ENCODE measurements around the gene MARVELD1.
"Not testable (repeated sequence)": the region's sequence is repeated elsewhere in the genome, so short reads cannot be mapped to it uniquely, and the experiment has no call there.

The MARVELD1 gene

DNA sequence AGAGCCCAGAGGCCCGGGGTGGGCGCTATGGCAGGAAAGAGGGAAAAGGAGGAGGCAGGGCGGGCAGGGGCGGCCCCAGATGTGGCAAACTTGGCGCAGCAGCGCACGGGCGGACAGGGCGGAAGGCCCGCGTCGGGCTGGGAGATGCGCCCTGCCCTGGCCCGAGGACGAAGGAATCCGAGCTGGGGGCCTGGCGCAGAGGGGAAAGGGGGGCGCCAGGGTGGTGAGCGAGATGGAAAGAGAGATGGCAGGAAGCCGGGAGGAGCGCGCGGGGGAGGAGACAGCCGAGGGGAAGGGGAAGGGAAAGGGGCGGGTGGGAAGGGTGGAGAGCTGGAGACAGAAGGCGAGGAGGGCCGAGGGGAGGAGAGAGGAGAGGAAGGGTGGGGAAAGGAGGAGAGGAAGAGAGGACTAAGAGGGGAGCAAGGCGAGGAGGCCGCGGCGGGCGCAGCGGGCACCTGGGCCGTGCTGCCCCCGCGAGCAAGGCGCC lies at the start of gene MARVELD1:
Gene MARVELD1 (plus strand): TSS at position 392 of the 487 bp plus-strand sequence. CDS start 147 bp downstream, outside the sequence.
- DNase-seq (ENCODE audit: low read depth): no peak

GRCh38 chr10:97664282-97664850 lies 49.2 kb upstream of the MARVELD1 start:
- DNase-seq (ENCODE audit: low read depth): no peak

DNA sequence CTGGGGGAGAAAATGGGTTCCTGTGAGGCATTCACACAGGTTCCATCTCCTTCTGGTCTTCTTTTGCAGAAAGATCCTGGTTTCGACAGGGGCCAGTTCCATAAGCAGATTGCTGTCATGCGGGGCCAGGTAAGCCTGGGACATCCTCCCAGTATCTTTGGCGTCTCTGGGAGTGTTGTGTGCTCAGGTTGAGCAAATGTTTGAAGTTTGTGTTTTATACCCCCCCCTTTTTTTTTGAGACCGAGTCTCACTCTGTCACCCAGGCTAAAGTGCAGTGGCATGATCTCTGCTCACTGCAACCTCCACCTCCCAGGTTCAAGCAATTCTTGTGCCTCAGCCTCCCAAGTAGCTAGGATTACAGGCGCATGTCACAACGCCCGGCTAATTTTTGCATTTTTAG lies 46.5 kb upstream of the MARVELD1 start:
- DNase-seq (ENCODE audit: low read depth): no peak

GRCh38 chr10:97667463-97667862 lies 46.1 kb upstream of the MARVELD1 start:
- no peak for DNase-seq (ENCODE audit: low read depth)

DNA sequence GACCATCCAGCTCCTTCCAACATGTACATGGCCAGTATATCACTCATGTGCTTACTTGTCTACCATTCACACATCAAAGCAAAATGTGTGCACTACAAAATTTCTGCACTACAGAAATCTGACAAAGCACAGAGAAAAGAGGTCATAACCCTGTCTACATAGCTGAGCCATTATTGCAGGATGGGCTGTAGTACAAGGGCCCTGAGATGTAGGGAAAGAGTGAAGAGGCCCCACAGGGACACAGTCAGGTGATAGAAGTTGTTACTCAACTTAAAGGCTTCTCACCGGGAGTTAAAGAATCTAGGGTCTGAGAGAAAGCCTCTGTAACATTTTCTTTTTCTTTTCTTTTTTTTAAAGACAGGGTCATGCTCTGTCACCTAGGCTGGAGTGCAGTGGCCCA lies 44.0 kb upstream of the MARVELD1 start:
- DNase-seq (ENCODE audit: low read depth): no peak

DNA sequence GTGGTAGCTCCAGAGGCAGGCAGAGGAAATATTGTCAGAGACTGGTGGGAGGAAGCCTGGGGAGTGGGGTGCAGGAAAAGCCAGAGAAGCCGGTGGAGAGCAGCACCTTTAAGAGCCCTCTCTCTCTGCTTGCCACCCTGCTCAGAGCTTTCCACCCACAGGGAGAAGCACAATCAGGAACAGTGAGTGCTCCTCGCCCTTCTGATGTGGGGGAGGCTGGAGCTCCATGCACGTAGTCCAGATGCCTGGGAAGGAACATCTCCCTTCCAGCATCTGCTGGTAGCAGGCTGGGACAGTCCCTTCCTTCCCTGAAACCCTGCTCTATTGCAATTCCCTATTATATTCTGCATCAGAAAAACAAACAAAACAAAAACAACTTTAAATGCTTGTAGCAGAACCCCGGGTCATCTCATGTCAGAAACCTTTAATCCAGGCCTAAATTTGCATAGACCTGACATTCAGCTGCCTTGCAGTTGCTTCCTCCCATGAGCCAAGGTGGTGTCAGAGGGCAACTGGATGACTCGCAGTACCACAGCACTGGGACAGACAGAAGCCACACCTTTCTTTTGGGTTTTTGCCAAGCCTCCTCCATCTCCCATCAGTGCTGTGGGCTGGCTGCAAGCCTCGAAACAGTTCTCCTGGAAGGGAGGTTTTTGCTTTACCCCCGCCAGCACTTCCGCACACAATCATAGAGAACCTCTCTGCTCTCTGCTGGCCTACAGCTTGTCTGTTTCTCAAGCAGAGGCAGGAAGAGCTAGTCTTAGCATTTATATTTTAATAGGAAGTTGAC lies 39.6 kb upstream of the MARVELD1 start:
- no peak for DNase-seq (ENCODE audit: low read depth)

GRCh38 chr10:97675222-97675621 lies 38.3 kb upstream of the MARVELD1 start:
- DNase-seq (ENCODE audit: low read depth): no peak

DNA sequence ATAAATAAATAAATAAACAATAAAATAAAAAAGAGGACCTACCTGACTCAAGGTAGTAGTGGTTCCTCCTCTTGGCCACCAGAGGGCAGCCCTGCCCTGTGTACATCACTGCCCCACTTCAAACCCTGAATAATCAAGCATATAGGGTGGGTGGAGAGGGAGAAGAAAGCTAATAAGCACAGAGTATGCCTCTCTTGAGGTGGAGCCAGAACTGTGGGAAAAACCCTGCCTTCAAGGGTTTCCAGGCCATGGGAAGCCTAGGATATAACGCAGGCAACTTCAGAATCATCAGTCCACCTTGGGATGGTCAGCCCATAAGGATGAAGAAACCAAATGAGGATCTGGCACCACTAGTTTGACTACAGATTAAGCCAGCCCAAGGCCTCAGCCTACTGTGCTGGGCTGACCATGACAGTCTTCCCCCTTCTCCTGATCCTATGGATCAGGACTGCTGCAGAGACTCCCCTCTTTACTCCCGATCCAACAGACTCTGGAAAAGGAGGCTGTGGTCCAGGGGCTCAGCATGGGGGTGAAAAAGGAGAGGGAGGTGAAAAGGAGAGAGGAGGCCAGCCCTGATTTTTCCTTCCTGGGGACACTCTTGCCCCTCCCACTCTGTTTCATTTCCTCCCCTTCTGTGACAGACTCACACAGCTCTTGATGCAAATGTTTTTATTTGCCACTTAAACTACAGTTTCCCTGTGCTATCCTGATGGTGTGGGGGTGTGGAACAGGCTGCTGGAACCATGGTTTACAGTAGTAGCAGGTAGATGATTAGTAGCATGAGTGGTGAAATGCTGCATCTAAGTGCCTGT lies 36.6 kb upstream of the MARVELD1 start:
- peak; percentile 17 for DNase-seq (ENCODE audit: low read depth)

GRCh38 chr10:97679594-97679993 lies 33.9 kb upstream of the MARVELD1 start:
- no peak for DNase-seq (ENCODE audit: low read depth)

DNA sequence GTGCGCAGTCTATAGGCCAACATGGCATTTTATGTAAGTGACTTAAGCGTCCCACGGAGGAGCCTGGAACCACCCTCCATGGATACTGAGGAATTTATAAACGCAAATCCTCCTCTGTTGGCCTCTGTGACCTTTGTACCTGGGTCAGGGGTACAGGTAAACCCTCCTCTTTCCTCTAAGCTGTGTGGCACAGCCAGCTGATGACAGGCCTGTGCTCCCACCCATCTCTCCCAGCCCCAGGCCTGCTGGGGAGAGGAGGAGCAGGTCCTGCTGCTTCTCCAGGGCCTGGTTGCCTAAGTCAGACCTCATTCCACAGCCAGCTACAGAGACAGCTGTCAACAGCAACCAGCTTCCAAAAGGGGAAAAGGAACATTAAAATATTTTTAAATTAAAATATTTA lies 31.5 kb upstream of the MARVELD1 start:
- no peak for DNase-seq (ENCODE audit: low read depth)

DNA sequence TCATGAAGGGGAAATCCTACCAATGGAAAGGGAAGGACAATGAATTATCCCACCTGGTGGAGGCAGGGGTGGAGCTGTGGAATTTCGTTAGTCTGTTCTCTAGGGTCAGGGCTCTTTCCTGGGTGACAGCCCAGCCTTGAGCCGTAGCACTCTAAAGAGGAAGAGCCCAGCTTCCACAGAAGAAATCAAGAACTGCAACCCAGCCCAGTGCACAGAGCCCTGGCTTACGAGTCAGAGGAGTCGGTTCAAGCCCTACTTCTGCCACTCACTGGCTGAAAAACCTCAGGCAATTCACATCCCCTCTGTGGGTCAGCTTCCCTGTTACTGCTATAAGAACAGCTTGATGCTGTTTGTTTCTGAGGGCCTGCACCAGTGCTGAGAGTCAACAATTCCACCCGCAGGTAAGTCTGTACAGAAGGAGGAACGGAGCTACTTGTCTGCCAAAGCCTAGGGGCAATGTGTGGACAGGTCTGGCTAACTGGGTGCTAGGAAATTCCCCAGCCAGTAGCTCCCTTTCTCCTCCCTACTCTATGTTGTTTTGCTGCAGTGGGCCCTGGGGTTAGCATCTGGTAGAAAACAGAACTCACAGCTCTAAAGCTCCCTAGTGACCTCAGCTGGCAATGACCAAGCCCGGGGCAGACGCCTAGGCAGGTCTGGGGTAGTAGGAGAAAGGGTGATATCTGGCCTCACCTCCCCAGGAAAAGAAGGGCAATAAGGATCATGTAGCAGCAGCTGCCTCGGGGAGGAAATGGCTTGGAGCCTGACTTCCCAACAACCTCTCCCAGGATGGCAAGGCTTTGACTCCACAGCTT lies 29.8 kb upstream of the MARVELD1 start:
- DNase-seq (ENCODE audit: low read depth): no peak

- not testable (repeated sequence) for DNase-seq (ENCODE audit: low read depth)
Observed at GRCh38 chr10:97684368-97684713, 29.2 kb upstream of the MARVELD1 start.

- DNase-seq (ENCODE audit: low read depth): no peak
Observed at GRCh38 chr10:97684866-97685394, 28.6 kb upstream of the MARVELD1 start.

- DNase-seq (ENCODE audit: low read depth): no peak
Observed at GRCh38 chr10:97685395-97685958, 28.1 kb upstream of the MARVELD1 start.

DNA sequence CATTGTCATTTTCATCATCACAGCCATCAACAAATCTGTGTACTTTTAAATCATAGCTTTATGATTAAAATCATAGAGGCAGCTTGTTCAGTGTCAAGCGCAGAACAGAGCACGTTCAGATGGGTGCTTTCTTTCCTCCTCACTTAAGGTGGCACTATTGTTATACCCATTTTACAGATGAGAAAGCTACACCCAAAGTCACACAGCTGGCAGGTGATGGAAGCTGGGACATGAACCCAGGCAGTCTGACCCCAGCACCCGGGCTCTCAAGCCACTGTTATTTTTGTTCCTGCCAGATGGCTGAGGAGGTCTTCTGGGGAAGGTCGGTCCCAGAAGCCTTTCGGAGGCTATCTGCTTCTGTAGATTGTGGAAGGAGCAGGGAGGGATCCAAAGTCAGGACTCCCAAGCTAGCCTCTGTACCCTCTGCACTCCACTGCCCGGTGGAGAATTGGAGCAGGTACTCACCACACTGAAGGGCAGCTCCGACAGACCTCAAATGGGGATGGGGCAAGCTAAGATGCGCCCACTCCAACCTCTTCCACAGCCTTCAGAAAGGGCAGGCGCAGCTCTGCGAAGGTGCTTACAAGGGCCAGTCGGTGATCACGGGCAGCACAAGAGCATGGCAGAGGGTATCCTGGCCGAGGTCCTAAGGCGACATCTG lies 27.1 kb upstream of the MARVELD1 start:
- DNase-seq (ENCODE audit: low read depth): no peak

DNA sequence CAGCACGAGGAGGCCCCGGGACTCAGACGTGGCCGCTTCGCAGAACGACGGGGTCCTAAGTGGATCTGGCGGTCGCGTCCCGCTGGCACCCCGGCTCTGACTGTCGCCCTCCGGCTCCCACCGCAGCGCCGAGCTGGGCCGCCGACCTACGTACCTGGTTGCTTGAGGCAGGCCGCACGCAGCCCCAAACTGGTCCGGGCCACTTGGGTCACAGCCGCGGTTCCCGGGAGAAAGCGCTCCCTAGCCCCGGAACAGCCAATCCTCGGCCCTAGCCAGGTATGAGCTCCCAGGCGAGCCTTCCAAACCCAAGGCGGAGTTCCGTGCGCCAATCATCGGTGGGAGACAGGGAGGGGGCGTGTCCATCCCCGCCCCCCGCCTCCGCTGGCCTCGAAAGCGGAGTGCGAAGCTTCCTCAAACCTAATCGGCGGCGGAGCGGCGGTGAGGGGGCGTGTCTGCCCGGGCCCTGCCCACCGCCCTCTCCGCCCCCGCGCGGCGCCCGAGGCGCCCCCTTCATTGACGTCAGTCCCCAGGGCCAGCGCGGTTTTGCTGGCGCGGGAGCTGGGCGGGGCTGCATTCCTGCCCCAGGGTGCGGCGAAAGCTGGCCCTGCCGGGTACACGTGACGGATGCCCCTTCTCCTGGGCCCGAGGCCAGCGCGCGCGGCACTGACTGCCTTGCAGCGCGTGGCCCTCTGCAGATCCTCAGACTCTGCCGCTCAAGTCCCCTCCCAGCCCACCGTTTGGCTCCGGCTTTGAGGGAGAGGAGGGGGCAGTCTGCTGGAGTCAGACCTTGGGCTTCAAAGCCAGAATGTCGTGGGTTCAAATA lies 26.4 kb upstream of the MARVELD1 start, which contains the start of gene AVPI1:
Gene AVPI1 (minus strand): TSS at position 280 of the 823 bp plus-strand sequence. CDS start 7,336 bp downstream, outside the sequence.
- peak; percentile 93 for DNase-seq (ENCODE audit: low read depth)

GRCh38 chr10:97687785-97688781 lies 25.4 kb upstream of the MARVELD1 start:
- no peak for DNase-seq (ENCODE audit: low read depth)

- DNase-seq (ENCODE audit: low read depth): no peak
Observed at GRCh38 chr10:97689559-97690020, 23.9 kb upstream of the MARVELD1 start.

Data from activated T-helper 9 cell treated with anti-CD3 and anti-CD28 coated beads, Interleukin-2, amount 50 U/mL, for 16 hours (primary cell).